CD14-positive monocyte (primary cell): ENCODE results near the gene CACNB1. TPM values are rescaled to one million over a fixed set of nuclear protein-coding genes. Genes with fewer than 3 reads are reported as not detected.

Experiments used
- DNase-seq, 3 donors: peaks; one replicate each; pipeline ENCODE4 v3.0.0-alpha.2; 2011 to 2022
- H2AFZ ChIP-seq: 2 replicates; pipeline ENCODE4 v1.6.0; 2012; ENCODE audit warnings: mild to moderate bottlenecking, low read depth, low read length, inconsistent platforms; ENCODE audit not compliant: insufficient read depth, poor library complexity, severe bottlenecking
- H3K27ac ChIP-seq, 2 donors: 1 replicate in 1 of 2; 2 replicates in 1 of 2; pipeline ENCODE4 v1.5.1; 2012 to 2013; ENCODE audit warnings: low read length in 2 of 2, control low read depth in 1 of 2, inconsistent platforms in 1 of 2, low read depth in 1 of 2, mild to moderate bottlenecking in 1 of 2
- H3K27me3 ChIP-seq, 2 donors: one replicate each; pipeline versions ENCODE4 v1.6.0 to v1.6.1; 2011 to 2013; ENCODE audit warnings: low read length in 2 of 2; ENCODE audit not compliant: control insufficient read depth in 2 of 2, insufficient read depth in 2 of 2
- H3K36me3 ChIP-seq, 2 donors: replicated peaks in 1 of 2; 1 replicate in 1 of 2; 2 replicates in 1 of 2; pipeline versions ENCODE4 v1.5.1 to v1.6.1; 2012 to 2013; ENCODE audit warnings: low read length in 2 of 2, control low read depth in 1 of 2, inconsistent platforms in 1 of 2, mild to moderate bottlenecking in 1 of 2; ENCODE audit not compliant: insufficient read depth in 2 of 2, control insufficient read depth in 1 of 2
- H3K4me1 ChIP-seq, 2 donors: 1 replicate in 1 of 2; 2 replicates in 1 of 2; pipeline versions ENCODE4 v1.5.1 to v1.6.1; 2012 to 2013; ENCODE audit warnings: low read length in 2 of 2, control low read depth in 1 of 2, inconsistent platforms in 1 of 2, mild to moderate bottlenecking in 1 of 2, moderate library complexity in 1 of 2; ENCODE audit not compliant: insufficient read depth in 2 of 2, control insufficient read depth in 1 of 2
- H3K4me2 ChIP-seq: replicated peaks from 2 replicates; pipeline ENCODE3; 2012; ENCODE audit warnings: low read length, moderate library complexity, mild to moderate bottlenecking; ENCODE audit not compliant: poor library complexity, severe bottlenecking; ENCODE audit errors: extremely low read depth
- H3K4me3 ChIP-seq, 3 experiments: fragments of 200-600 bp in 1 of 3; sonication (generic) in 1 of 3; replicated peaks in 1 of 3; 1 replicate in 2 of 3; 2 replicates in 1 of 3; pipeline ENCODE4 v1.5.1; 2011 to 2013; ENCODE audit warnings: low read length in 3 of 3, mild to moderate bottlenecking in 3 of 3, control low read depth in 2 of 3, low read depth in 2 of 3, inconsistent platforms in 1 of 3, moderate library complexity in 1 of 3
- H3K79me2 ChIP-seq: 2 replicates; pipeline ENCODE4 v1.6.0; 2012; ENCODE audit warnings: mild to moderate bottlenecking, control low read depth, inconsistent platforms, low read length, moderate library complexity; ENCODE audit not compliant: insufficient read depth
- H3K9ac ChIP-seq: 2 replicates; pipeline ENCODE4 v1.6.0; 2017; ENCODE audit warnings: low read length, mild to moderate bottlenecking; ENCODE audit not compliant: insufficient read depth, poor library complexity, severe bottlenecking
- H3K9me3 ChIP-seq, 2 donors: replicated peaks in 1 of 2; 1 replicate in 1 of 2; 2 replicates in 1 of 2; pipeline versions ENCODE4 v1.5.1 to v1.6.1; 2012 to 2013; ENCODE audit warnings: low read length in 2 of 2, control low read depth in 1 of 2; ENCODE audit not compliant: control insufficient read depth in 1 of 2, insufficient read depth in 1 of 2
- H4K20me1 ChIP-seq: 2 replicates; pipeline ENCODE4 v1.6.0; 2012; ENCODE audit warnings: mild to moderate bottlenecking, low read length, control low read depth, moderate library complexity; ENCODE audit not compliant: insufficient read depth
- H3K27ac Mint-ChIP-seq, 7 donors: one replicate each; pipeline ENCODE4 v1.8.0; 2020; ENCODE audit warnings: mild to moderate bottlenecking in 7 of 7, mixed read lengths in 7 of 7, moderate library complexity in 6 of 7, inconsistent platforms in 2 of 7
- H3K27me3 Mint-ChIP-seq, 3 donors: one replicate each; pipeline ENCODE4 v1.8.0; 2021 to 2022; ENCODE audit warnings: low read depth in 3 of 3, mild to moderate bottlenecking in 3 of 3, mixed read lengths in 3 of 3, moderate library complexity in 3 of 3, inconsistent platforms in 1 of 3
- H3K36me3 Mint-ChIP-seq, 2 donors: one replicate each; pipeline ENCODE4 v1.8.0; 2020; ENCODE audit warnings: mixed read lengths in 2 of 2, inconsistent platforms in 1 of 2, mild to moderate bottlenecking in 1 of 2
- H3K4me1 Mint-ChIP-seq: one replicate; pipeline ENCODE4 v1.8.0; 2020; ENCODE audit warnings: mild to moderate bottlenecking, mixed read lengths
- H3K4me3 Mint-ChIP-seq, 2 donors: one replicate each; pipeline ENCODE4 v1.8.0; 2020; ENCODE audit warnings: mild to moderate bottlenecking in 2 of 2, mixed read lengths in 2 of 2, moderate library complexity in 1 of 2
- H3K9me3 Mint-ChIP-seq, 7 donors: one replicate each; pipeline ENCODE4 v1.8.0; 2020 to 2022; ENCODE audit warnings: mixed read lengths in 7 of 7, mild to moderate bottlenecking in 6 of 7, moderate library complexity in 6 of 7, inconsistent platforms in 2 of 7
- CTCF ChIP-seq: fragments of 200-600 bp; IDR thresholded peaks from one replicate; pipeline ENCODE4 v1.8.0; 2022; ENCODE audit warnings: antibody characterized with exemption, mild to moderate bottlenecking
- WGBS: methylation state at CpG from one replicate; pipeline ENCODE4 v1.1.5; 2013; ENCODE audit warnings: missing lambda C conversion rate; ENCODE audit not compliant: insufficient coverage; 5-methylcytosine and 5-hydroxymethylcytosine counted together
- intact Hi-C, 2 donors: fragments of 100-400 bp; cut with micrococcal nuclease; formaldehyde crosslinking; loops; one replicate each; pipeline versions ENCODE4 v1.15.0 to v1.15.1; 2023
- polyA plus RNA-seq, 3 donors: library from polyadenylated mRNA; depleted of rRNA in 1 of 3; unstranded in 2 of 3; stranded (reverse) in 1 of 3; fragments of 300-500 nt in 2 of 3; fragments of >200 nt in 1 of 3; fragmentation: Illumina TruSeq in 2 of 3; gene quantifications; 1 replicate in 2 of 3; 2 replicates in 1 of 3; pipeline ENCODE4 v1.2.3, GENCODE V29; 2012 to 2021

Gene CACNB1
- polyA plus RNA-seq, 3 donors = 0.13 to 22.1 (median 0.31) TPM

GRCh38 chr17:39171933-39172332, 25.5 kb downstream of the CACNB1 start:
- 96% methylated on average over 5 of the region's 5 CpGs for WGBS
- Histone ChIP-seq H3K9me3 (no peaks in the 10 kb centered on the region), H3K27me3 (no peaks in the 10 kb centered on the region), H3K4me3 (no peak overlapping the region), H2AFZ (no peak overlapping the region), H3K9ac (no peak overlapping the region), H3K4me1 (peaks cover 36 to 49% of the 10 kb centered on the region in 2 donors), H3K4me2 (no peak overlapping the region), H3K27ac (no peak overlapping the region), H3K79me2 (no peaks in the 10 kb centered on the region), H3K36me3 (peaks cover under 1 to 5% of the 10 kb centered on the region in 2 donors), H4K20me1 (no peaks in the 10 kb centered on the region)
- H3K27me3 Mint-ChIP-seq = peaks cover 2 to 8% (median 6%) of the 10 kb centered on the region in 3 donors
- no peak for TF ChIP-seq CTCF
- no peak for DNase-seq
- H3K27ac Mint-ChIP-seq = peak overlapping the region in 1 of 7 donors; percentile 35
- peaks cover 53% of the 10 kb centered on the region for H3K4me1 Mint-ChIP-seq
- no peak overlapping the region for H3K4me3 Mint-ChIP-seq
- peaks cover 0 to 7% (median 3%) of the 10 kb centered on the region in 7 donors for H3K9me3 Mint-ChIP-seq
- intact Hi-C loops = no loop called here
- peaks cover 8 to 10% of the 10 kb centered on the region in 2 donors for H3K36me3 Mint-ChIP-seq

- H2AFZ ChIP-seq = no peak overlapping the region
- H3K79me2 ChIP-seq = peaks cover 7% of the 10 kb centered on the region
- H3K36me3 ChIP-seq = no peaks in the 10 kb centered on the region
- peaks cover 56% of the 10 kb centered on the region for H3K4me1 Mint-ChIP-seq
- H3K27ac ChIP-seq = no peak overlapping the region
- 69% methylated on average over 2 of the region's 6 CpGs for WGBS
- H3K4me1 ChIP-seq = peaks cover 47 to 55% of the 10 kb centered on the region in 2 donors
- no peak overlapping the region for H3K9ac ChIP-seq
- no peak for TF ChIP-seq CTCF
- H4K20me1 ChIP-seq = no peaks in the 10 kb centered on the region
- H3K27me3 ChIP-seq = no peaks in the 10 kb centered on the region
- no peak overlapping the region for H3K4me3 ChIP-seq
- peaks cover 2 to 7% (median 6%) of the 10 kb centered on the region in 3 donors for H3K27me3 Mint-ChIP-seq
- no peak overlapping the region for H3K4me3 Mint-ChIP-seq
- no peaks in the 10 kb centered on the region for H3K9me3 ChIP-seq
- DNase-seq = no peak
- no peak overlapping the region for H3K4me2 ChIP-seq
- peak overlapping the region in 1 of 7 donors; percentile 52 for H3K27ac Mint-ChIP-seq
- intact Hi-C loops = no loop called here
- no peaks in the 10 kb centered on the region for H3K36me3 Mint-ChIP-seq
- H3K9me3 Mint-ChIP-seq = peaks cover 0 to 7% (median 3%) of the 10 kb centered on the region in 7 donors
Measured at GRCh38 chr17:39170558-39170957, 26.9 kb downstream of the CACNB1 start.
